ENCODE data around the gene ARPC2. TPM values are rescaled to one million over a fixed set of nuclear protein-coding genes. Genes with fewer than 3 reads are reported as not detected.

The ARPC2 gene
- total and polyA plus RNA-seq, 4 donors = 58.1 to 83.6 (median 73.7) TPM

DNA sequence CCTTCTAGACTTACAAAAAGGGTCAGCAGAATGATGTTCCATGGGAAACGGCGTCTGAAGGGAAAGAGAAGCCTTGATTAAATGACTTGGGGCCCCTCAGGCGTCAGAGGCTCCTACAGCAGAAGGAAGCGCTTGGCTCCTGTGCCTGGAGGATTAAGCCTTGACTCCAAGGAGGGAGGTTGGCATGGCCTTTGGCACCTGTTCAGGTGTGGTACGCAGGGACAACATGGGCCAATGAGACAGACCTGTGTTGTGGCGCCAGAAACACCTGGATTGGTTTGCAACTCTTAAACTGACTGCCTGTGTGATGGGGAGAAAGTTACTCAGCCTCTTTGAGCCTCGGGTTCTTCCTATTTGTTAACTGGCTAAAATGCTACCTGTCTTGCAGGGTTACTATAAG, 60.9 kb downstream of the ARPC2 start:
- Histone ChIP-seq H3K4me3 (ENCODE audit: low read depth in 1 of 3, low read length in 3 of 3) (no peak overlapping the region), H3K27me3 (ENCODE audit: control insufficient read depth in 4 of 4, insufficient read depth in 4 of 4, low read length in 3 of 4) (no peaks in the 10 kb centered on the region), H3K36me3 (ENCODE audit: control insufficient read depth in 4 of 4, insufficient read depth in 3 of 4, low read depth in 1 of 4, low read length in 3 of 4) (peaks cover 28 to 66% (median 60%) of the 10 kb centered on the region in 4 donors), H3K4me1 (ENCODE audit: control insufficient read depth in 4 of 4, insufficient read depth in 4 of 4, low read length in 3 of 4) (peaks cover 0 to 20% (median 13%) of the 10 kb centered on the region in 4 donors), H3K27ac (ENCODE audit: low read depth in 1 of 2, low read length in 2 of 2) (no peak overlapping the region), H3K9ac (ENCODE audit: low read depth in 1 of 2, low read length in 2 of 2) (no peak overlapping the region), H3K9me3 (ENCODE audit: control insufficient read depth in 4 of 4, low read length in 3 of 4) (no peaks in the 10 kb centered on the region)
- WGBS = 90% methylated on average over 7 of the region's 7 CpGs
- DNase-seq (ENCODE audit: low spot score) = no peak
- TF ChIP-seq RXRA (IDR thresholded peaks at IDR 0.05) (no peak), FOXA1 (IDR thresholded peaks at IDR 0.05) (no peak), GABPA (IDR thresholded peaks at IDR 0.05 in 1 of 2, conservative IDR thresholded peaks at IDR 0.05 in 1 of 2) (no peak), FOXA2 (IDR thresholded peaks at IDR 0.05) (no peak), JUND (IDR thresholded peaks at IDR 0.05) (no peak), HNF4G (IDR thresholded peaks at IDR 0.05) (no peak), SP1 (IDR thresholded peaks at IDR 0.05) (no peak), NR2F2 (IDR thresholded peaks at IDR 0.05) (no peak), EGR1 (IDR thresholded peaks at IDR 0.05; ENCODE audit: low read depth in 2 of 2) (no peak), TAF1 (conservative IDR thresholded peaks at IDR 0.05) (no peak), YY1 (IDR thresholded peaks at IDR 0.05) (no peak), RAD21 (IDR thresholded peaks at IDR 0.05) (no peak), HNF4A (conservative IDR thresholded peaks at IDR 0.05) (no peak)
- TF ChIP-seq, protein P1, sequence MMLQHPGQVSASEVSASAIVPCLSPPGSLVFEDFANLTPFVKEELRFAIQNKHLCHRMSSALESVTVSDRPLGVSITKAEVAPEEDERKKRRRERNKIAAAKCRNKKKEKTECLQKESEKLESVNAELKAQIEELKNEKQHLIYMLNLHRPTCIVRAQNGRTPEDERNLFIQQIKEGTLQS (IDR thresholded peaks at IDR 0.05) = no peak
- TF ChIP-seq, protein P2, sequence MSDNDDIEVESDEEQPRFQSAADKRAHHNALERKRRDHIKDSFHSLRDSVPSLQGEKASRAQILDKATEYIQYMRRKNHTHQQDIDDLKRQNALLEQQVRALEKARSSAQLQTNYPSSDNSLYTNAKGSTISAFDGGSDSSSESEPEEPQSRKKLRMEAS (IDR thresholded peaks at IDR 0.05) = no peak
- TF ChIP-seq, protein P3, sequence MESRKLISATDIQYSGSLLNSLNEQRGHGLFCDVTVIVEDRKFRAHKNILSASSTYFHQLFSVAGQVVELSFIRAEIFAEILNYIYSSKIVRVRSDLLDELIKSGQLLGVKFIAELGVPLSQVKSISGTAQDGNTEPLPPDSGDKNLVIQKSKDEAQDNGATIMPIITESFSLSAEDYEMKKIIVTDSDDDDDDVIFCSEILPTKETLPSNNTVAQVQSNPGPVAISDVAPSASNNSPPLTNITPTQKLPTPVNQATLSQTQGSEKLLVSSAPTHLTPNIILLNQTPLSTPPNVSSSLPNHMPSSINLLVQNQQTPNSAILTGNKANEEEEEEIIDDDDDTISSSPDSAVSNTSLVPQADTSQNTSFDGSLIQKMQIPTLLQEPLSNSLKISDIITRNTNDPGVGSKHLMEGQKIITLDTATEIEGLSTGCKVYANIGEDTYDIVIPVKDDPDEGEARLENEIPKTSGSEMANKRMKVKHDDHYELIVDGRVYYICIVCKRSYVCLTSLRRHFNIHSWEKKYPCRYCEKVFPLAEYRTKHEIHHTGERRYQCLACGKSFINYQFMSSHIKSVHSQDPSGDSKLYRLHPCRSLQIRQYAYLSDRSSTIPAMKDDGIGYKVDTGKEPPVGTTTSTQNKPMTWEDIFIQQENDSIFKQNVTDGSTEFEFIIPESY (IDR thresholded peaks at IDR 0.05) = no peak
- TF ChIP-seq, protein P4, sequence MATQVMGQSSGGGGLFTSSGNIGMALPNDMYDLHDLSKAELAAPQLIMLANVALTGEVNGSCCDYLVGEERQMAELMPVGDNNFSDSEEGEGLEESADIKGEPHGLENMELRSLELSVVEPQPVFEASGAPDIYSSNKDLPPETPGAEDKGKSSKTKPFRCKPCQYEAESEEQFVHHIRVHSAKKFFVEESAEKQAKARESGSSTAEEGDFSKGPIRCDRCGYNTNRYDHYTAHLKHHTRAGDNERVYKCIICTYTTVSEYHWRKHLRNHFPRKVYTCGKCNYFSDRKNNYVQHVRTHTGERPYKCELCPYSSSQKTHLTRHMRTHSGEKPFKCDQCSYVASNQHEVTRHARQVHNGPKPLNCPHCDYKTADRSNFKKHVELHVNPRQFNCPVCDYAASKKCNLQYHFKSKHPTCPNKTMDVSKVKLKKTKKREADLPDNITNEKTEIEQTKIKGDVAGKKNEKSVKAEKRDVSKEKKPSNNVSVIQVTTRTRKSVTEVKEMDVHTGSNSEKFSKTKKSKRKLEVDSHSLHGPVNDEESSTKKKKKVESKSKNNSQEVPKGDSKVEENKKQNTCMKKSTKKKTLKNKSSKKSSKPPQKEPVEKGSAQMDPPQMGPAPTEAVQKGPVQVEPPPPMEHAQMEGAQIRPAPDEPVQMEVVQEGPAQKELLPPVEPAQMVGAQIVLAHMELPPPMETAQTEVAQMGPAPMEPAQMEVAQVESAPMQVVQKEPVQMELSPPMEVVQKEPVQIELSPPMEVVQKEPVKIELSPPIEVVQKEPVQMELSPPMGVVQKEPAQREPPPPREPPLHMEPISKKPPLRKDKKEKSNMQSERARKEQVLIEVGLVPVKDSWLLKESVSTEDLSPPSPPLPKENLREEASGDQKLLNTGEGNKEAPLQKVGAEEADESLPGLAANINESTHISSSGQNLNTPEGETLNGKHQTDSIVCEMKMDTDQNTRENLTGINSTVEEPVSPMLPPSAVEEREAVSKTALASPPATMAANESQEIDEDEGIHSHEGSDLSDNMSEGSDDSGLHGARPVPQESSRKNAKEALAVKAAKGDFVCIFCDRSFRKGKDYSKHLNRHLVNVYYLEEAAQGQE (IDR thresholded peaks at IDR 0.05) = no peak

DNA sequence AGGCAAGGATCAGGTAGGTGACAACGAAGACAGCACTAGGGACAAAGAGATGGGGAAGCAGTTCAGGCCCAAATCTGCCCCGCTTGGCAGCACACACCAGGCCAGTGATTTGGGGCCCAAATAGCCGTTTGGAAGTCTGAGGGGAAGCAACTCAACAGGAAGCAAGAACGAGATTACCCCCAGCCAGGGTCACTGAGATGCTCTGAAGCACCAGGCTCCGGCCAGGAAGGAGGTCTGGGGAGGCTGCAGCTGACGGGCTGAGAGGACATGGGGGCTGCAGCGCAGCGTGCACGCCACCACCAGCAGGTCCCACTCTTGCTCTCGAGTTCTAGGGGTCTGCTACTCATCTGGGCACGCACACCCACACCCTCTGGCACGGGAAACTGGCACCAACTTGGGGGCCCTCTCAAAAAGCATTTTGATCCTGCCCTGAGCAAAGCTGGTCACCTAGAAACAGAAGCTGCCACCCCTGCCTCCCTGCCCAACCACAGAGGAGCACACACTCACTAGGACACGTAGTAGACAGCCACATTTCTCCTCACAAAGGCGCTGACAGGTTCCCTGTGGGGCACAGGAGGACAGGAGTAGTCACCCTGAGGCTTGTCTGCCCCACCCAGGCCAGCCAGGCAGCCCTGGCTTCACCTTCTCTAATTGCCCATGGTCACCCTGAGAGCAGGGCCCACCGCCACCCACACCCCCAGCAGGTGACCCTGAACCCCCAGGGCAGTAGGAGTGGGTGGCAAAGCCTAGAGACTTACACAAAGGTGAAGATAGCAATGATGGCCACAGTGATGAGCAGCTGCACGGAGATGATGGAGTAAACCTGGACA, 61.8 kb downstream of the ARPC2 start:
- Histone ChIP-seq H3K4me3 (ENCODE audit: low read depth in 1 of 3, low read length in 3 of 3) (no peak overlapping the region), H3K27ac (ENCODE audit: low read depth in 1 of 2, low read length in 2 of 2) (no peak overlapping the region), H3K36me3 (ENCODE audit: control insufficient read depth in 4 of 4, insufficient read depth in 3 of 4, low read depth in 1 of 4, low read length in 3 of 4) (peaks cover 28 to 65% (median 59%) of the 10 kb centered on the region in 4 donors), H3K4me1 (ENCODE audit: control insufficient read depth in 4 of 4, insufficient read depth in 4 of 4, low read length in 3 of 4) (peaks cover 2 to 25% (median 20%) of the 10 kb centered on the region in 4 donors), H3K9me3 (ENCODE audit: control insufficient read depth in 4 of 4, low read length in 3 of 4) (no peaks in the 10 kb centered on the region), H3K9ac (ENCODE audit: low read depth in 1 of 2, low read length in 2 of 2) (no peak overlapping the region), H3K27me3 (ENCODE audit: control insufficient read depth in 4 of 4, insufficient read depth in 4 of 4, low read length in 3 of 4) (no peaks in the 10 kb centered on the region)
- no peak for TF ChIP-seq SP1 (IDR thresholded peaks at IDR 0.05)
- TF ChIP-seq, protein P1 (IDR thresholded peaks at IDR 0.05) = no peak
- no peak for TF ChIP-seq RAD21 (IDR thresholded peaks at IDR 0.05)
- no peak for TF ChIP-seq HNF4A (conservative IDR thresholded peaks at IDR 0.05)
- no peak for TF ChIP-seq FOXA2 (IDR thresholded peaks at IDR 0.05)
- TF ChIP-seq JUND (IDR thresholded peaks at IDR 0.05) = no peak
- TF ChIP-seq, protein P4 (IDR thresholded peaks at IDR 0.05) = no peak
- TF ChIP-seq RXRA (IDR thresholded peaks at IDR 0.05) = no peak
- no peak for TF ChIP-seq GABPA (IDR thresholded peaks at IDR 0.05 in 1 of 2, conservative IDR thresholded peaks at IDR 0.05 in 1 of 2)
- no peak for TF ChIP-seq NR2F2 (IDR thresholded peaks at IDR 0.05)
- TF ChIP-seq, protein P2 (IDR thresholded peaks at IDR 0.05) = no peak
- no peak for DNase-seq (ENCODE audit: low spot score)
- 84% methylated on average over 16 of the region's 16 CpGs for WGBS
